ENCODE measurements around the gene SOCS7.

The SOCS7 gene, protein sequence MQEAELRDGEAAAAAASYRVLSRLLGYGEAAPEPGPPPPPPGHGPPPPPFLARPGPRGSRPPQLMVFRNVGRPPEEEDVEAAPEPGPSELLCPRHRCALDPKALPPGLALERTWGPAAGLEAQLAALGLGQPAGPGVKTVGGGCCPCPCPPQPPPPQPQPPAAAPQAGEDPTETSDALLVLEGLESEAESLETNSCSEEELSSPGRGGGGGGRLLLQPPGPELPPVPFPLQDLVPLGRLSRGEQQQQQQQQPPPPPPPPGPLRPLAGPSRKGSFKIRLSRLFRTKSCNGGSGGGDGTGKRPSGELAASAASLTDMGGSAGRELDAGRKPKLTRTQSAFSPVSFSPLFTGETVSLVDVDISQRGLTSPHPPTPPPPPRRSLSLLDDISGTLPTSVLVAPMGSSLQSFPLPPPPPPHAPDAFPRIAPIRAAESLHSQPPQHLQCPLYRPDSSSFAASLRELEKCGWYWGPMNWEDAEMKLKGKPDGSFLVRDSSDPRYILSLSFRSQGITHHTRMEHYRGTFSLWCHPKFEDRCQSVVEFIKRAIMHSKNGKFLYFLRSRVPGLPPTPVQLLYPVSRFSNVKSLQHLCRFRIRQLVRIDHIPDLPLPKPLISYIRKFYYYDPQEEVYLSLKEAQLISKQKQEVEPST

DNA sequence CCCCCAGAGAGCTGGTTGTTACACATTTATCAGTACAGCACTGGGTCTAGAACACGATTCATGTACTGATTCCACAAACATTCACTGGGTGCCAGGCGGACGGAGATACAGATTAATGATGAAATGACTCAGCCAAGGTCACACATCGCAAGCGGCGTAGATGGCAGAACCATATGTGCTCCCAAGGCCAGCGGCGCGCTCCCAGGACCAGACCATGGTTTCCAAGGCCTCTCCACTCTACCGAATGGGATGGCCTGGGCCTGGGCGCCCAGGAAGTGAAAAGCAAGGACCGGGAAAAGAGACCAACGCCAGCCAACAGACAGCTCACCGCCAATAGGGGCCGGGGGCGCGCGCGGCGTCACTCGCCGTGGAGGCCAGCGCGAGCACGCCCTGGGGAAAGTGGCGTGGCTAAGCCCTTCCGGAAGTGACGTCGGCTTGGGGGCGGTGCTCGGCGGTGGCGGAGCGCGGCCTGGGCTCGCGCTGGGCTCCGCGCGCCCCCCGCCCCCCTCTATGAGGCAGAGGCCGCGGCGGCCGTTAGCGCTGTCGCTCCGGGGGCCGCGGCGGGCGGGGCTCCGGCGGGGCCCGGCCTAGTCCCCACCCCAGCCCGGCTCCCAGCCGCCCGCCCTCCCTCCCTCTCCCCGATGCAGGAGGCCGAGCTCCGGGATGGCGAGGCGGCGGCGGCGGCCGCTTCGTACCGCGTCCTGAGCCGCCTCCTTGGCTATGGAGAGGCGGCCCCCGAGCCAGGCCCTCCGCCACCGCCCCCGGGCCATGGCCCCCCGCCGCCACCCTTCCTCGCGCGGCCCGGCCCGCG, at the start of gene SOCS7:
SOCS7 (plus strand) TSS at position 433 of the 811 bp plus-strand sequence; CDS start at position 642, 209 bp downstream.
- peak; percentile 95 for DNase-seq

DNA sequence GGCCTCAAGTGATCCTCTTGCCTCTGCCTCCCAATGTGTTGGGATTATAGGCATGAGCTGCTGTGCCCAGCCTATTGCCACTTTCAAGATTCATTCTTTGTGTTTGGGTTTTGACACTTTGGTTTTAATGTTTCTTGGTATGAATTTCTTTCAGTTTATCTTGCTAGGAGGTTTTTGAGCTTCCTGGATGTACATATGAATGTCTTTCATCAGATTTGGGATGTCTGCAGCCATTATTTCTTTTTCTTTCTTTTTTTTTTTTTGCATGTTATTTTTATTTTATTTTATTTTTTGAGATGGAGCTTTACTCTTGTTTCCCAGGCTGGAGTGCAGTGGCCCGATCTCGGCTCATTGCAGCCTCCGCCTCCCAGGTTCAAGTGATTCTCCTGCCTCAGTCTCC, 36.1 kb upstream of the SOCS7 start:
- DNase-seq = no peak

DNA sequence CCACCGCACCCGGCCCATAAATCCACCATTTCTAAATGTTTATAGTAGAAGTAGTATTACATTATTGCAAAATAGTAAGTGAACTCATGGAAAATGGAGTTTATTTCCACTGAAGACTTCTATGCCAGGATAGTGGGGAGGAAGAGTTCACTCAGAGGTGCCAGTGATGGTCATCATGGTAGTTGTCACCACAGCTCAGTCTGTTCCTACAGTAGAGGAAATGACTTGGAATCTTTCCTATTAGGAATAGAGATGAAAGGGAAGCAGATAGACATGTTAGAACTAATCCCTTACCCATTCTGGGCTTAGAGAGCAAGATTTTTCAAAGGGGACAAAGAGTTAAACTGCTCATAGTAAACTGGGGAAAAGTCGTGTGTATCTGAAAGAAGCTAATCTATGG, 34.6 kb upstream of the SOCS7 start:
- no peak for DNase-seq

DNA sequence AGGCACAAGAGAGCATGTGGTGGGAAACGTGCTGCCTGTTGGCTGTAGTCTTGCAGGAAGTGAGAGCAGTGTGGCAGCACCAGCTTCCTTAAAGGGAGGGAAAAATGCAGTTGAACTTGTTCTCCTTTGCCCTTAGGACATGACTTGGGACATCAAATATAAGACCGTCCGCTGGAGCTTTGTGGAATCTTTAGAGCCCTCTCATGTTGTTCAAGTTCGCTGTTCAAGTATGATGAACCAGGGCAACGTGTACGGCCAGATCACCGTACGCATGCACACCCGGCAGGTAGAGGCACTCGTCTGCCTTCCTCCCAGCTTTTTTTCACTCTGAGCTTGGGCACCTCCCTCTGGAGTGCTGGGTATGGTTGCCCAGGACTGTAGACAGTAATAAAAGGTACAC, 31.2 kb upstream of the SOCS7 start:
- DNase-seq = no peak

DNA sequence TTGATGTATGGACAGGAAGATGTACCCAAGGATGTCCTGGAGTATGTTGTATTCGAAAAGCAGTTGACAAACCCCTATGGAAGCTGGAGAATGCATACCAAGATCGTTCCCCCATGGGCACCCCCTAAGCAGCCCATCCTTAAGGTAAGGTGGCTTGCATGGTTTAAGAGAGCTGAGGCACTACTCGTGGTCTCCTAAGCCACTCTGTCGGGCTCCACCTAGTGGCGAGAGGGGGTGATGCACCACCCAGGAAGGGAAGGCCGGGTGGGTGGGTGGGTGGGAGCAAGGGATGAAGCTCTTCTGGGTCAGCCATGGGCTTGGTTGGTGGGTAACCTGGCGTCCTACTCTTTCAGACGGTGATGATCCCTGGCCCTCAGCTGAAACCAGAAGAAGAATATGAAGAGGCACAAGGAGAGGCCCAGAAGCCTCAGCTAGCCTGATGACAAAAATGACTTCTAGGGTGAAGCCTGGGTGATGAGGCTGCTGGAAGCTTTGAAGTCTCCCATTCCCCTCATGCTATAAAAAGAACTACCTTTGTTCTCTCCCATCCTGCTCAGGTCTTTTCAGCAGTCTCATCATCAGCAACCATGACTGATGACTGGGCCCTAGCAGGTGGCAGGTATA, 29.4 kb upstream of the SOCS7 start:
- peak; percentile 66 for DNase-seq

DNA sequence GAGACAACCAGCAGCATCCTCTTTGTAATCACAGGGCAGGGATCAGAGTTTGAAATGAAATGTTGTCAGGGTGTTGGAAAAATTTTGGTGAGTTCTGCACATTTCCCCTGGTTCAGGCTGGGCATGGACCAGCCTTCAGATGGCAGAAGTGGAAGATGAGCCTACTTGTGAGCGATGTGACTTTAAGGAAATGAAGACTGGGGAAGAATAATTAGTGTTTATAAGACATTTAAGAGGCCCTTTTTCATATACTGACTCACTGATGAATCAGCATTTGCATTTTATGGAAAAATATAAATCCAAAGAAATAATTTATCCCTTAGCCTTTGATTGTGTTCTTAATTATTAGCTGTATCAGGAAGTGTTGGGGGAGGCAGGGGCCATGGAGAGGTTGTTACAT, 28.7 kb upstream of the SOCS7 start:
- DNase-seq = no peak

DNA sequence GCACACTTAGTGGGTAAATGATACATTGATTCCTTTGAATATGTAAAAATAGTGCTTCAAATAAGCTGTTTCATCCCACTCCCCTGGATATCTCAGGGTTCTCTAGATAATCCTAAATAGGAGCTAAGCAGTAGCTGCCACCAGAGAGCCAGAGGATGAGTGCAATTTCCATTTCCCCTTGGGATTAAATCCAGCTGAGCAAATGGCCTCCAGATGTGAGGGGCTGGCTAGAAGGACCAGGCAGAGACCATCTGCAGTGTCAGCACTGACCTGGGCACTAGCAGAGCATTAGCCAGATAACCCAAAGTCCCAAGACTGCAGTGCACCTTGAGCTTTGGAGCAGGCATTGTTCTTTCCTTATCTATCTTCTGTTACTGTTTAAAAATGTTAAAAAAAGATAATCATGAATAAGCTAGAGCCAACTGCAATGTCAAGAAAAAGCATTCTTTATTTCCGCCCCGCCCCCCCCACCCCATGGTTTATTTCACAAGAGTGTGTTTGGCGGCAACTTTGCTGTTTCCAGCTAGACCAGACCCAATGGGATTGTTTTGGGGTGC, 27.4 kb upstream of the SOCS7 start:
- DNase-seq = no peak

DNA sequence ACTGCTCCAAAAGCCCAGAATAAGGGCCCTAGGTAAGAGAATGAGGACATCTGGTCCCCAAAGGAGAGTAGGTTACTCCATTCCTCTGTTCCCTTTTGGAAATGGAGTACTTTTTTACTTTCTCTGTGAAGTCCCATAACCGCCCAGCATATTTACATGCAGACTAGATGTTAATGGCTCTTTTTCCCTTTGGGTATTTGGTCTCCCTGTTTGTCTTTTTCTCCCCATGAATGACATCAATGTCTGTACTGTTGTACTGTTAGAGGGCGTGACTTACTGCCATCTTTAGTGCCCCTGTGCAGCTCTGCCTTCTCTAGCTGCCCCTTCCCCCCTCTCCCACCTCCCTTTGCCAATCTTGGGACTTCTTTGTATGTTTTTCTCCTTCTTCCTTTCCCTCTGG, 26.9 kb upstream of the SOCS7 start:
- DNase-seq = no peak

DNA sequence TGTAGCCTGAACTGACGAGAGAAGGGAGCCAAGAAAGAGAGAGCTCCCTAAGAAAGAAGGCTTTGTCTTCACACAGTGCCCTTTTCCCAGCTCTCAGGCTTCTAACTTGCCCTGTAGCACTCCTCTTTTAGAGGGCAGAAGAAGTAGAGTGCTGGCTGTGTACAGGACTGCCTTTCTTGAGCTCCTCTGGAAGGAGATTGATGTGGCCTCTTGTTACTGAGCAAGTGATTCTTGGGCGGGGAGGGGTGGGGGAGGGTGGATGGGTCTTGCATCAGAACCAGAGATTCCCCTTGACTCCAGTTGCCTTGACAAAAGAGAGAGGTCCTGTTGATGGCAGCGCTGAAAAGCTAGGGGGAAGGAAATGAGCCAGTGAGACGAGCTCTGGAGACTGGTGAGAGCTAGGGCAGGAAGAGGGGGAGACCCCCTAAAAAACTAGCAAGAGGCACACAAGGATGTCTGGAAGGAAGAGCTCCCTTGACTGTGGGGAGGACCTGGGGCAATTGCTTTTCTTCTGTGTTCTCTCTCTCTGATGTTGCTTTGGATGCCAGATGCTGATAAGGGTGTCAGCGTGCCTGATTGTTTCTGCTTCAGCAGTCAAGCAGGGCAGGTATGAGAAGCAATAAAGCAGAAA, 26.3 kb upstream of the SOCS7 start:
- no peak for DNase-seq

DNA sequence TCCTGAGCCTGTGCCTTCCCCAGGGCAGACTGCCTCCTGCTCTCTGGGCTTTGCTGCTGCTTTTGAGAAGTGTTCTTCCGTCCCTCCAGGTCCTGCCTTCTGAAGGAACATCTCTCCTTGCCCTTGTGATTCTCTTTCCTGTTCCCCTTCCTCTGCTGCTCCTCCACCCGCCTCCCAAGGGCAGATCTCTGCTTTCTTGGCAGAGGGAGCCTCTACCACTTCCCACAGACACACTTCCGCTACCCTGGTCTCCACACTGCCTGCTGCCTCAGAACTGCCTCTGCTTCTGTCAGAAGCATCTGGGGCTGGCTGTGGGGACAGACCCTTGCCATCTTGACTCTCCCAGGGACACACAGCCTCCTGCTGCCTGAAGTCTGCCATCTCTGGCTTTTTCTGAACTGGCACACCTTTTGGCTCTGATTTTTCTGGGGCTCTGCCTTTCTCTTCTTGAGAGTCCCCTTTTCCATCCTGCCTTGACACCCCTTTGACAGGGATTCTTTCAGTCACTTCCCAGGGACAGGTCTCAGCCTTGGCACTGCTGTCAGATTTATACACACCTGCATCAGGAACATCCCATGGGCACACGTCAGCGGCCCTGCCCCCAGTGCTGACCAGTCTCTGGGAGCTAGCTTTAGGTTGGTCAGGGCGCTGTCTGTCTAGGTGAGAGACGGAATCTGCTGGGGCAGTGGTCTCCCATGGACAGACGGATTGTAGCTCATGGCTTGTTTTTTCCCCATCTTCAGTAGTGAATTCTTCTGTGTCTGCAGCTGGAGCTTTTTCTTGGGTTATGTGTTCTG, 24.4 kb upstream of the SOCS7 start:
- DNase-seq = no peak

DNA sequence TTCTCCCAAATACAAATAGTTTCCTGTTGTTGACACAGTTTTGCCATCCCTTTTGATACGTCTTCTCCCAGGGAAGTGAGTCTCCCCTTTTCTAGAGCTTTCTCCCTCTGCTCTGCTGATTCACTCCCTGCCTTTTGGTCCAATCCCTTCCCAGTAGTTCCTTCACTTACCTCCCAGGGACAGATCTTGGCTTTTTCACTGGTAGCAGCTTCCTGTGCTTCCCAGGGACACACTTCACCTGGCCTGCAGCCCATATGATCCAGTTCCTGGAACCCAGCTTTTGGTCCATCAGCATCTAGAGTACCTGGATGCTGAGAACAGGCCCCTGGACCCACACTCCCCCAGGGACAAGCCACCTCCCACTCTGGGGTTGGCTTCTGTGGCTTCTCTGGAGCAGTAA, 23.7 kb upstream of the SOCS7 start:
- no peak for DNase-seq

DNA sequence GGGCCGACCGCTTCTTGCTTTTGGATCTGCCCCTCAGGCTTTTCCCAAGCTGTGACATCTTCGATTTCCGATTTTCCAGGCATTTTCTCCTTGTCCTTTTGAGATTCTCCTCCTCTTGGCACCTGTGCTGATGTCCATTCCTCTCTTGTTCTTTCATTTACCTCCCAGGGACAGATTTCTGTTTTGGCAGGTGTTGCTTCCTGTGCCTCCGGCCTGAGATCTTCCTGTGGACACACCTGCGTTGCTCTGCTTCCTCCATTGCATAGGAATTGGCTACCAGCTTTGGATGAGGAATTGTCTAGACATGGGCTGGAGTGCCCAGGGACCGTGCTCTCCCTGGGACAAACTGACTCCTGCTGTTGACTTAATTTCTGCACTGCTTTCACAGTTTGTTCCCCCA, 23.0 kb upstream of the SOCS7 start:
- peak; percentile 9 for DNase-seq

DNA sequence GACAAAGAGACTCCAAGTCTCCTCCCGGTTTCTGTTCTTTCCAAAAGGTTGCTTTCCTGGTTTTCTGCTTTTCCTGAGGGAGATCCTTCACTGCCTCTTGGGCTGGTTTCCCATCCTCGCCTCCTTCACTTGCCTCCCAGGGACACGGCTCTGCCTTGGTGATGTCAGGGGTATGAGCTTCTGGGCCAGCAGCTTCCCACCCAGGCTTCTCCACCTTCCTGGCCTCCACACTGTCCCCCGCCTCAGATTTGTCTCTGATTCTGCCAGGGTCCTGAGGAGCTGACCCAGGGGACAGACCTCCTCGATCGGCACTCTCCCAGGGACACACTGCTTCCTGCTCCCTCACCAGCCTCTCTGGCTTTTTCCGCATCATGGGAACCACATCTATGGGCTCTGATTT, 22.4 kb upstream of the SOCS7 start:
- DNase-seq = no peak

DNA sequence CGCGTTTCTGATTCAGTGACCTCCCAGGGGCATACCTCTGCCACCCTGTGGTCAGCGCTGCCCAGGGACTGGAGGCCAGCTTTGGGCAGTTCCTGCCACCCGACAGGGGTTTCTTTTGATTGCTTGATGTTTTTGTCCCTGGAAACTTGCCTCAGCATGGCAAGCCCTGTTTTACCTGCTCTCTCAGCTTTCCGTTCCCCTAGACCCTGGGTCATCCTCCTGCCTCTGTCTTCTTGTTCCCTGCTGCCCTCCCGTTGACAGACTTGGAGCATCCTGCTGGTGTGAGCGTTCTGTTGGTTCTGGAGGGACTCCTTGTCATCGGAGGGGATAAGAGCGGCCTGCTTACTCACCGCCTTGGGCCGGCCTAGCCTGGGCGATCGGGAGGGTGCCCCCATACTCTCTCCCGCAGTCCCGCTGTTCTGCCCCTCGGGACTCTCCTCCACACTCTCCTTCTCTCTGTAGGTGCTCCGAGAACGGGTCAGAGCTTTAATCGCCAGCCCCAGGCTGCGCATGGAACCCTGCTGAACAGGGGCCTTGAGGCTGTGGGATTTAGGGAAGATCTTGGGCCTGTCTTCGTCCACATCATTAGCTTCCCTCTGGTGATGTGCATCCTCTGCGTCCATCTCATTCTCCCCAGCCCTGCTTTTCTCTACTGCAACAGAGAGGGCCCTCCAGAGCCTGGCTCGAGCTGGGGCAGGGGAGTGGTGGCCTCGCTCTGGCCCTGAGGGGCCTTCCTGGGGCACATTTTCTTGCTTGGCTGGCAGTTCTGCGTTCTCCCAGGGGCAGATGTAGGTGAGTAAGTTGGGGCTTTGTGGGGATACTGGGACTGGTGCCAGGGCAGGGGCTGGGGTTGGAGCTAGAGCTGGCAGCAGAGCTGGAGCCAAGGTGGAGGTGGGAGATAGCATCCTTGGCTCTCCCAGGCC, 21.6 kb upstream of the SOCS7 start:
- no peak for DNase-seq

DNA sequence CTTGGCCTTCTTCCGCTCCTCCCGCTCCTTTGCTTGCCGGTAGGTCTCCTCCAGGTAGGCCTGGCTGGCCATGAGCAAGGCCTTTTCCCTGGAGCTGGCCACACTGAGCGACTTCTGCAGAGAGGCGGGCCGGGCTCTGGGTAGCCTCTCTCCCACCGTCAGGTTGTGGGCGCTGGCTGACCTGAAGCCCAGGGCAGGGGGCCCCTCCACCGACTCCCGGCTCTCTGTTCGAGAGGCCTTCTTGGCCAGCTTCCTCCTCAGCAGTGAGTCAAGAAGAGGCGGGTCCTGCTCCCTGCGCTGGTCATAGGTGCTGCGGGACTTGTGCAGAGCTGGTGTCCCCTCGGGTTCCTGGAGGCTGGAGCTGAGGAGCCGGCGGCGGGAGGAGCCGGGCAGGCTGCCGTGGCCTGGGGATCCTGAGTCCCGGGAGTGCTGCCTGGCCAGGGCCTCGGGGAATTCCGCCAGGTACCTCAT, 20.7 kb upstream of the SOCS7 start:
- no peak for DNase-seq

DNA sequence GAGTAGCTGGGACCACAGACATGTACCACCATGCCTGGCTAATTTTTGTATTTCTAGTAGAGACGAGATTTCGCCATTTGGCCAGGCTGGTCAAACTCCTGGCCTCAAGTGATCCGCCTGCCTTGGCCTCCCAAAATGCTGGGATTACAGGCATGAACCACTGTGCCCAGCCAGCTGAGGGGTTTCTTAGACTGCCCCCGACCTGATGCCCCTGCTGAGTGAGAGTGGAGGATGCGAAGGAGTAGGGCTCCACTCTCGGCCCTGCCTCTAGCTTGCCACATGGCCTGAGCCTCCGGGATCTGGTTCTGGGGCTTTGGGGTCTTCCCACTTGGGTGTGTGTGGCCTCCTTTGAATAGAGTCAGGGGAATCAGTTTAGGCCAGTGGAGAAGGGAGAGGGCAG, 18.9 kb upstream of the SOCS7 start:
- no peak for DNase-seq

DNA sequence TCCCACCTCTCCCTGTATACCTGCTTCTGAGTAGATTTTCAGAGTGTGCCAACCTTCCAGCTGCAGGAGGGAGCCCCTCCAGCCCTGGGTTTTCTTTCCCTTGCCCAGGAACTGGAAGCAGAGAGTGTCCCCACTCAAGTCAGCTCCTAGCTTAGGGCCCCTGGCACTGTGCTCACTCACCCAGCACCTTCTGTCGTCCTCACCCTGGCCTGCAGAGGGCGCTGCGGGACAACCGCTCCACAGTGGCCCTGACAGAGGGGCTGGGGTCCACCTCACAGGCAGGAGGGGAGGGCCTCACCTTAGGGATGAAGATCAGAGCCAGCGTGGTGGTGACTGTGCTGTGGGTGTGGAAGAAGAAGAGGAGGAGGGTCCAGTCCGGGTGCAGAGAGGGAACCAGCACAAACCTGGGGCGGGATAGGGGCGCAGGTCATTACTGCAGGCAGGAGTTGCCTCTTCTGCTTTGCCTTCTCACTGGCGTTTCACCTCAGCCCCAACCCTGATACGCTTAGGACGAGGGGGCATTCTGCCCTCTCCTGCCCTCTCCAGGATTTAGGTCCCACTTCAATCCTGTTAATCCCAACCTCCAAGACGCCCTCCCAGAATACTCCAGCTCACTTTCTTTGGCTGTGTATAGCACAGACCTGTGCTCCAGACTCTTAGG, 17.9 kb upstream of the SOCS7 start:
- peak; percentile 55 for DNase-seq

DNA sequence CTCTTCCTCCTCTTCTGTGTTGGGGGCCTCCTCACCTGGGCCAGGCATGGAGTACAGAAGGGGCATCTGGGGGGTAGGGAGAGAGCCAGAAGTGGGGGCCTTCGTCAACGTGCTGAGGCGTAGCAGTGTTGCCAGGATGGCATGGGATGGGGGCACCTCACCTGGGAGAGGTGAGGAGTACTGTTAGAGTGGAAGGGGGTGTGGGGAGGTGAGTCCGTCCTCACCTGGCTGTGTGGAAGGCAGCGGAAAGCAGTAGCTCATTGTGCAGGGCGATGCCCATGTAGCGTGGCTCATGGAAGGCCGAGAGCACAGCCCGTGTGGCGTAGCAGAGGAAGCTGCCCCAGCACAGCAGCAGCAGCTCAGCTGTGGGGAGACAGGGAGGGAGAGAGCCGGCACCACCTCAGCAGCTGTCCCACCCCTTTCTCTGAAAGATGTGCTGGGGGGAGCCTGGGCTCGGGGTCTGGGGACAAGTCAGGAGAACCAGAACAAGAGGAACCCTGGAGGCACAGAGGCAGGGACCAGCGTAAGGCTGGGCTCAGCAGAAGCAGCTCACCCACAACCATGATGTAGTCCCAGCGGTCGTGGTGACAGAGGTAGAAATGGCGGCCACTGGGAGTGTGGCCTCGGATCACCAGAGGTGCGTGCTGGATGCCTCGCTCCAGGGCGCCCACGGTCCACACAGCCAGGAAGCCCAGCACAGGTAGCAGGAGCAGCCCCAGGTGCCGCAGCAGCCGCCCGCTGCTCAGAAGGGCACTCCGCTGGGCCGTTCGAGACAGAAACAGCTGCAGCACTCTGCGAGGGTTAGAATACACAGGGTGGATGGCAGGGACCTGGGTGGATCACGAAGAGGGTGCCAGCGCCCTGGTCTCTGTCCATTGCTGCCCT, 16.9 kb upstream of the SOCS7 start:
- no peak for DNase-seq

DNA sequence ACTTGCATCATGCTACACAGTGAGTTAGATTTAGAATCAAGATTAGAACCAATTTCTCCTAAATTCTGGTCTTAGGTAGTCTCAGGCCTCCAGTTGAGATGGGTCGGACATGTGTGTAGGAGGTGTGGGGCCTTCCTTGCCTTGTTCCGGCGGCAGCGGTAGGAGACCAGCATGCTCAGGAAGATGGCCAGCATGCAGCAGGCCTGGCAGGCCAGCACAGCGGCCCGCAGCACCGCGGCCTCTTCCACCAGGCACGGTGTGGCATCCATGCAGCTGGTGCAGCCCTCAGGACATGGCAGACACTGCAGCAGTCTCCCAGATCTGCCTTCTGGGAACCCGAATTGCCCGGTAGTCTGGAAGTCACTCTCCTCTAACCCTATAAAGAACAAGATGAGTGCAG, 14.8 kb upstream of the SOCS7 start:
- no peak for DNase-seq

All from DMS53 (cell line).